ENCODE results near the gene MAD2L1BP.

GRCh38 chr6:43634702-43635303 is 837 bp upstream of the MAD2L1BP start:
- TF ChIP-seq CTCF (IDR thresholded peaks at IDR 0.05): no peak
- no peak for TF ChIP-seq POLR2A (IDR thresholded peaks at IDR 0.05)
